Activated T-cell treated with anti-CD3 and anti-CD28 coated beads for 48 hours (primary cell): ENCODE data around the gene PTPN14.
"Not testable (repeated sequence)": the region's sequence is repeated elsewhere in the genome, so short reads cannot be mapped to it uniquely, and the experiment has no call there.

Source experiments
- DNase-seq: peaks from one replicate; pipeline ENCODE4 v3.0.0-alpha.2; 2020; ENCODE audit warnings: low read depth

Gene PTPN14

GRCh38 chr1:214397497-214397896 is 153.9 kb downstream of the PTPN14 start:
- no peak for DNase-seq

- no peak for DNase-seq
Measured at GRCh38 chr1:214396330-214396729, 155.1 kb downstream of the PTPN14 start.

- not testable (repeated sequence) for DNase-seq
Measured at GRCh38 chr1:214394569-214394968, 156.8 kb downstream of the PTPN14 start.

- DNase-seq = no peak
Measured at GRCh38 chr1:214393086-214393485, 158.3 kb downstream of the PTPN14 start.

GRCh38 chr1:214391873-214392645 is 159.3 kb downstream of the PTPN14 start:
- no peak for DNase-seq

GRCh38 chr1:214389734-214390133 is 161.7 kb downstream of the PTPN14 start:
- DNase-seq = no peak

- no peak for DNase-seq
Measured at GRCh38 chr1:214386747-214387146, 164.7 kb downstream of the PTPN14 start.

- DNase-seq = no peak
Measured at GRCh38 chr1:214386333-214386732, 165.1 kb downstream of the PTPN14 start.

- no peak for DNase-seq
Measured at GRCh38 chr1:214385428-214385827, 166.0 kb downstream of the PTPN14 start.

- no peak for DNase-seq
Measured at GRCh38 chr1:214384373-214385079, 166.9 kb downstream of the PTPN14 start.

GRCh38 chr1:214383381-214384372 is 167.7 kb downstream of the PTPN14 start:
- no peak for DNase-seq

GRCh38 chr1:214380986-214381695 is 170.3 kb downstream of the PTPN14 start:
- DNase-seq = no peak

GRCh38 chr1:214380396-214380795 is 171.0 kb downstream of the PTPN14 start:
- DNase-seq = no peak

GRCh38 chr1:214379236-214379970 is 172.0 kb downstream of the PTPN14 start:
- no peak for DNase-seq

- DNase-seq = no peak
Measured at GRCh38 chr1:214378492-214378891, 172.9 kb downstream of the PTPN14 start.

- DNase-seq = no peak
Measured at GRCh38 chr1:214377886-214378285, 173.5 kb downstream of the PTPN14 start.

GRCh38 chr1:214377485-214377884 is 173.9 kb downstream of the PTPN14 start:
- no peak for DNase-seq

- DNase-seq = no peak
Measured at GRCh38 chr1:214372092-214372491, 179.3 kb downstream of the PTPN14 start.

- DNase-seq = no peak
Measured at GRCh38 chr1:214370615-214371014, 180.8 kb downstream of the PTPN14 start.

- DNase-seq = no peak
Measured at GRCh38 chr1:214369364-214369763, 182.0 kb downstream of the PTPN14 start.

GRCh38 chr1:214367841-214368240 is 183.6 kb downstream of the PTPN14 start:
- no peak for DNase-seq
